Osteocyte (in vitro differentiated cells): ENCODE measurements around the gene RIBC1. TPM values are rescaled to one million over a fixed set of nuclear protein-coding genes. Genes with fewer than 3 reads are reported as not detected.

Source experiments
- DNase-seq: peaks from one replicate; pipeline ENCODE4 v3.0.0; 2021; ENCODE audit warnings: mixed read lengths; ENCODE audit not compliant: unreplicated experiment; ENCODE audit errors: extremely low spot score
- H3K27ac Mint-ChIP-seq: one replicate; pipeline ENCODE4 v1.8.0; 2021; ENCODE audit warnings: mild to moderate bottlenecking, mixed read lengths; ENCODE audit not compliant: unreplicated experiment
- H3K27me3 Mint-ChIP-seq: one replicate; pipeline ENCODE4 v1.8.0; 2021; ENCODE audit warnings: mixed read lengths; ENCODE audit not compliant: unreplicated experiment
- H3K36me3 Mint-ChIP-seq: one replicate; pipeline ENCODE4 v1.8.0; 2021; ENCODE audit warnings: mixed read lengths; ENCODE audit not compliant: unreplicated experiment
- H3K4me1 Mint-ChIP-seq: one replicate; pipeline ENCODE4 v1.8.0; 2021; ENCODE audit warnings: mixed read lengths; ENCODE audit not compliant: unreplicated experiment
- H3K4me3 Mint-ChIP-seq: one replicate; pipeline ENCODE4 v1.8.0; 2021; ENCODE audit warnings: mild to moderate bottlenecking, moderate library complexity, mixed read lengths; ENCODE audit not compliant: unreplicated experiment
- H3K9me3 Mint-ChIP-seq: one replicate; pipeline ENCODE4 v1.8.0; 2021; ENCODE audit warnings: mixed read lengths; ENCODE audit not compliant: unreplicated experiment
- total RNA-seq: library from RNA; stranded (reverse); gene quantifications from 2 replicates; pipeline ENCODE4 v1.2.1, GENCODE V29; 2021
- TF ChIP-seq, protein P1 (sequence below): fragments of 200-600 bp; sonication (generic); IDR thresholded peaks from 2 replicates; pipeline ENCODE4 v1.5.0; 2021; ENCODE audit warnings: antibody characterized with exemption, mild to moderate bottlenecking, moderate library complexity

Gene RIBC1
- total RNA-seq, 1 donor from 2014 or later = 0.59 TPM

DNA sequence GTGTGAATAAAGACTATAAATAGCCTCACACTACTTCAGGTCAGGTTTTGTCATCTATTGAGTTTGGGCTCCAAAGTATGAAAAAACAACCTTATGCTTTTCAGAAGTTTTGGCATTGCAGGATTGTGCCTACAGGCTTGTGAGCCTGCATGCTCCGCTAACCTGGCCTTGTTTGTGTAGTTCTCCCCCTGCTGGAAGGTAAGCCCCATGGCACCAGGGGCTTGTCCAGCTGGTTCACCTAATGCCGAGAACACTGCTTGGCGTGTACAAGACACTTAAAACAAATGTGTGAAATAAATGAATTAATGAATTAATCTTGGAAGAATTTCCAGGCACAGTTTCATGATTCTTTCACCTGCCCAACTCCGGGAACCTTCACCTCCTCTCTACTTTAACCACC, 13.3 kb downstream of the RIBC1 start:
- H3K9me3 Mint-ChIP-seq = peaks cover 16% of the 10 kb centered on the region
- no peak overlapping the region for H3K27ac Mint-ChIP-seq
- H3K4me1 Mint-ChIP-seq = peaks cover 13% of the 10 kb centered on the region
- no peak overlapping the region for H3K4me3 Mint-ChIP-seq
- H3K27me3 Mint-ChIP-seq = peaks cover 4% of the 10 kb centered on the region
- TF ChIP-seq, protein P1, sequence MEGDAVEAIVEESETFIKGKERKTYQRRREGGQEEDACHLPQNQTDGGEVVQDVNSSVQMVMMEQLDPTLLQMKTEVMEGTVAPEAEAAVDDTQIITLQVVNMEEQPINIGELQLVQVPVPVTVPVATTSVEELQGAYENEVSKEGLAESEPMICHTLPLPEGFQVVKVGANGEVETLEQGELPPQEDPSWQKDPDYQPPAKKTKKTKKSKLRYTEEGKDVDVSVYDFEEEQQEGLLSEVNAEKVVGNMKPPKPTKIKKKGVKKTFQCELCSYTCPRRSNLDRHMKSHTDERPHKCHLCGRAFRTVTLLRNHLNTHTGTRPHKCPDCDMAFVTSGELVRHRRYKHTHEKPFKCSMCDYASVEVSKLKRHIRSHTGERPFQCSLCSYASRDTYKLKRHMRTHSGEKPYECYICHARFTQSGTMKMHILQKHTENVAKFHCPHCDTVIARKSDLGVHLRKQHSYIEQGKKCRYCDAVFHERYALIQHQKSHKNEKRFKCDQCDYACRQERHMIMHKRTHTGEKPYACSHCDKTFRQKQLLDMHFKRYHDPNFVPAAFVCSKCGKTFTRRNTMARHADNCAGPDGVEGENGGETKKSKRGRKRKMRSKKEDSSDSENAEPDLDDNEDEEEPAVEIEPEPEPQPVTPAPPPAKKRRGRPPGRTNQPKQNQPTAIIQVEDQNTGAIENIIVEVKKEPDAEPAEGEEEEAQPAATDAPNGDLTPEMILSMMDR = peak; percentile 70
- no peak for DNase-seq
- no peaks in the 10 kb centered on the region for H3K36me3 Mint-ChIP-seq

DNA sequence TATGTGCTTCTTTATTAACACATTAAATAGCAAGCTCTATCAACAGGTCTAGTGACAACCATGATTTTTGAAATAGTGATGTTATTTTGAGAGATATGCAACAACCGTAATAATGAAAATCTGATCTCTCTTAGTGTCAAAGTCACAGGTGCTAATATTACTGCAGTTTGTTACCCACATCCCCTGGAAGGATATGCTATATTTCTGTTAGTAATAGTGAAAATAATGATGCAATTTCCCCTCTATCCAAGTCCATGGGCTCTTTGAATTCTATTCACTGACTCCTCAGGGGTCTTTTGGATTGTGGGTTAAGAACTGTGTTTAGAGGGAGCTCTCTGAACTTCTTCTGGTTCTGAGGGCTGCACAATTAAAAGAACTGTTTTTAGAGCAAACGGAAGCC, 14.5 kb downstream of the RIBC1 start:
- peaks cover 16% of the 10 kb centered on the region for H3K9me3 Mint-ChIP-seq
- H3K27me3 Mint-ChIP-seq = peaks cover 4% of the 10 kb centered on the region
- no peak overlapping the region for H3K4me3 Mint-ChIP-seq
- DNase-seq = no peak
- H3K36me3 Mint-ChIP-seq = no peaks in the 10 kb centered on the region
- no peak overlapping the region for H3K27ac Mint-ChIP-seq
- TF ChIP-seq, protein P1 = no peak
- H3K4me1 Mint-ChIP-seq = peaks cover 23% of the 10 kb centered on the region

DNA sequence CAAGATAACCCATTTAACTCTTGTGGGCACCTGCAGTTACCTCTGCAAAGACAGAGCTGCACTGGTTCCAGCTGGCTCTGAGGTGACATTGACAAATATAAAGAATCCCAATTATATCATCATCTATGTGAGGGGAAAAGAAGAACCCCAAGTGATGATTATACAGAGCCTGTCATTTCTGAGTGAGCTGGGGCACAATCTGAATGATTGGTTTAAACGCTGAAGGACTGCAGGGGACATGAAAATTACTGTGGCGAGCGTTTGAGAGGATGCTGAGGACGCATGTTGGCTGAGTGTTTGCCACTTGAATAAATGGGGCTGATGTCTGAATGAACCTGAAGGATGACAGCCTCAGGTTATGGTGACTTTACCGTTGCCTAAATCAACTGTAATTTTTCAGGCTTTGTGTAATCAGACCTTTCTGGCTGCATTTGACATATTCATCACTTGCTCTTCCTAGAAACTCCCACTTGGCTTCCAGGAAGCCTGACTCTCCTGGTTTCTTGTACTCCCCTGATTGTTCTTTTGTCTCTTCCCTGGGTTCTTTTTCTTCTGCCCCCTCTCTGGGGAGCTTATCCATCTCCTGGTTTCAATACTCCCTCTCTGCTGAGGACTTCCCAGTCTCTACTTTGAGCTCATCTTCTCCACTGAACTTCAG, 15.6 kb downstream of the RIBC1 start:
- TF ChIP-seq, protein P1 = no peak
- H3K36me3 Mint-ChIP-seq = no peaks in the 10 kb centered on the region
- H3K9me3 Mint-ChIP-seq = peaks cover 16% of the 10 kb centered on the region
- H3K27ac Mint-ChIP-seq = no peak overlapping the region
- H3K4me1 Mint-ChIP-seq = peaks cover 22% of the 10 kb centered on the region
- H3K27me3 Mint-ChIP-seq = peaks cover 4% of the 10 kb centered on the region
- no peak overlapping the region for H3K4me3 Mint-ChIP-seq
- no peak for DNase-seq

DNA sequence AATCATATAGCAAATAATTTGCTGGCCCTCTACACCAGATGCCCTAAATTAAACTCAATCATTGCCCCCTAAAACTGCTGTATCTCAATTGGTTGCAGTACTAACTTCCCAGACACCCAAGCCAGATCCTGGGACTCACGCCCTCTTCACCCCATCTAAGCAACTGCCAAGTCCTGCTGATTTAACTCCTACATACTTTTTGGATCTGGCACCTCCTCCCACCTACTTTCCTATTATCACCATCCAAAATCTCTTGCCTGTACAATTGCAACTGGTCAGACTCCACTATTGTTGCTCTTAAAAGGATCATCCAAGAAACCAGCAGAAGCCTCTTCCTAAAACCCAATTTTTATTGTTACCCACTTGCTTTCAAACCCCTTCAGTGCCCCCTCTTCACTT, 16.2 kb downstream of the RIBC1 start:
- DNase-seq = no peak
- H3K27ac Mint-ChIP-seq = no peak overlapping the region
- peaks cover 16% of the 10 kb centered on the region for H3K9me3 Mint-ChIP-seq
- peaks cover 4% of the 10 kb centered on the region for H3K27me3 Mint-ChIP-seq
- H3K36me3 Mint-ChIP-seq = no peaks in the 10 kb centered on the region
- no peak overlapping the region for H3K4me3 Mint-ChIP-seq
- TF ChIP-seq, protein P1 = no peak
- H3K4me1 Mint-ChIP-seq = peaks cover 20% of the 10 kb centered on the region

DNA sequence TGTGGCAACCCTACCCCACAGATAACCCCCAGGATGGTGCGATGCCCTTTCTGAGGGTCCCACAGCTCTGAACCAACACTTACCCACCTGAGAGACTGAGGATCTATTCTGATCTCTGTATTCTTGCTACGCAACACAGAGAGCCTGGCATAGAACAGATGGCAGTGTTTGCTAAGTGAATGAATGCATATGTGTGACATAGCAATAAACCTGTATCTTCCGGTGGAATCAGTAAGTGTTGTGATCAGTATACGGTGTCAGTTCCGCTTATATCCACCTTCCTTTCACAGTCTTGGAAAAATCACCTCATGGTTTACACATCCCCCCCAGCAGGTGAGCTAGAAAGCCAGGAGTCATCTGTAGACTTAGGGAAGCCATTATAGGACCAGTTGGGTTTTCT, 17.4 kb downstream of the RIBC1 start:
- peaks cover 15% of the 10 kb centered on the region for H3K4me1 Mint-ChIP-seq
- H3K9me3 Mint-ChIP-seq = peaks cover 16% of the 10 kb centered on the region
- H3K36me3 Mint-ChIP-seq = no peaks in the 10 kb centered on the region
- peak overlapping the region; percentile 84 for H3K27ac Mint-ChIP-seq
- H3K4me3 Mint-ChIP-seq = peak overlapping the region; percentile 63
- no peak for DNase-seq
- TF ChIP-seq, protein P1 = no peak
- H3K27me3 Mint-ChIP-seq = peaks cover 4% of the 10 kb centered on the region
